ENCODE data around the gene POLL. TPM values are rescaled to one million over a fixed set of nuclear protein-coding genes. Genes with fewer than 3 reads are reported as not detected.

Gene POLL
- total RNA-seq, 1 experiment from 2014 or later, result 36.1 TPM

DNA sequence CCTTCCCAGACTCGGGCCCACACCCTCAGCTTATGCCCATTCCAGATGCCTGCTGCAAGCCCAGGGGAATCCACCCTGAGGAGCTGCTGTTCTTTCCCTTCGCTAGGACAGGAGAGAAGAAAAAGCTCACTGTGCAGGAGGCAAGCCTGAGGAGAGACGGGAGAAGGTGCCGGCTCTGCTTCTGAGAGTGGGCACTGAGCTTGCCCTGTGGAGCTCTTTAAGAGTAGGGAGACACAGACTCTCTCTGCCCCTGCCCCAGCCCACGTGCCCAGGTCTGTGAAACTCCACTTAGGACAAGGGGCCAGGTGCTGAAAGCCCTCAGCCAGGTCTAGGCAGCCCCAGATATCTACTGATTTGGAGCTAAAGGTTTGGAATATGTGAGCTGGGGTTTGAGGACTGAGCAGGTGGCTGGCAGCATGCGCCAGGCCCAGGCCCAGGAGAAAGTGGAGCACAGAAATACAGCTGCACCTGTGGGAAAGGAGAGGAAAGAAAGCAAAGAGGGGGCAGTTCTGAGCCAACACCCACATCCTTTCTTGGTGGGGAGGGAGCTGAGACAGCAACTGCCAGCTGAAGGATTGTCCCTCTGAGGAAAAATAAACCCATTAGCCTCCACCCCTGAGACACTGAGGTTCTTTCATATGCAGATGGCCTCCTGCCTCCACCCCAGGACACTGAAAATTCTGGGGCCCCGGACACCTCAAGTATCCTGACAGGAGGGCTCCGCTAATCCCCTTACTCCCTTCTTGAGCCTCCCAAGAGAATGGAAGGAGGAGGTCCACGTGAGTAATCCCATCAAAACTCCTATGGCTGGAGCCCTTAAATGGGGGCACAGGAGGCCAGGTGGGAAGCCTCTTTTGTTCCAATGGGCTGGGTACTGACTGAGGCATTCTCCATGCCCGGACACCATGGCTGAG, 7.3 kb downstream of the POLL start:
- intact Hi-C loops (cut with micrococcal nuclease; ENCODE audit: unreplicated experiment), result no loop called here
- POLR2A ChIA-PET, result interaction anchor here (0.6 to 0.7 kb wide), 2 partner anchors 21 to 65 kb away, joined by 4 read pairs; no protein-coding TSS in a partner anchor
- CTCF ChIA-PET, result interaction anchor here (0.7 to 1.2 kb wide), 2 partner anchors 10 to 121 kb away, joined by 5 read pairs; no protein-coding TSS in a partner anchor
- Histone ChIP-seq H3K36me3 (ENCODE audit: control insufficient read depth, insufficient read depth, low read length) (peaks cover 3% of the 10 kb centered on the region; the same call in 1 of the 2 replicates), H3K4me3 (ENCODE audit: low read depth in 2 of 2, low read length in 2 of 2) (no peak overlapping the region), H3K27ac (ENCODE audit: low read length) (no peak overlapping the region), H3K4me1 (ENCODE audit: control insufficient read depth, insufficient read depth, low read length) (no peaks in the 10 kb centered on the region), H3K27me3 (ENCODE audit: control insufficient read depth, insufficient read depth, low read length) (no peaks in the 10 kb centered on the region), H3K9me3 (ENCODE audit: control insufficient read depth, insufficient read depth, low read depth, low read length) (no peaks in the 10 kb centered on the region)
- TF ChIP-seq TCF7L2 (IDR thresholded peaks at IDR 0.05; ENCODE audit: low read depth, low read length) (no peak), SIN3A (IDR thresholded peaks at IDR 0.05; ENCODE audit: borderline replicate concordance, insufficient read depth, low read depth, low read length) (no peak), POLR2AphosphoS5 (IDR thresholded peaks at IDR 0.05; ENCODE audit: low read depth, low read length) (no peak)
- TF ChIP-seq, protein P1, sequence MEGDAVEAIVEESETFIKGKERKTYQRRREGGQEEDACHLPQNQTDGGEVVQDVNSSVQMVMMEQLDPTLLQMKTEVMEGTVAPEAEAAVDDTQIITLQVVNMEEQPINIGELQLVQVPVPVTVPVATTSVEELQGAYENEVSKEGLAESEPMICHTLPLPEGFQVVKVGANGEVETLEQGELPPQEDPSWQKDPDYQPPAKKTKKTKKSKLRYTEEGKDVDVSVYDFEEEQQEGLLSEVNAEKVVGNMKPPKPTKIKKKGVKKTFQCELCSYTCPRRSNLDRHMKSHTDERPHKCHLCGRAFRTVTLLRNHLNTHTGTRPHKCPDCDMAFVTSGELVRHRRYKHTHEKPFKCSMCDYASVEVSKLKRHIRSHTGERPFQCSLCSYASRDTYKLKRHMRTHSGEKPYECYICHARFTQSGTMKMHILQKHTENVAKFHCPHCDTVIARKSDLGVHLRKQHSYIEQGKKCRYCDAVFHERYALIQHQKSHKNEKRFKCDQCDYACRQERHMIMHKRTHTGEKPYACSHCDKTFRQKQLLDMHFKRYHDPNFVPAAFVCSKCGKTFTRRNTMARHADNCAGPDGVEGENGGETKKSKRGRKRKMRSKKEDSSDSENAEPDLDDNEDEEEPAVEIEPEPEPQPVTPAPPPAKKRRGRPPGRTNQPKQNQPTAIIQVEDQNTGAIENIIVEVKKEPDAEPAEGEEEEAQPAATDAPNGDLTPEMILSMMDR (IDR thresholded peaks at IDR 0.05), result no peak
- TF ChIP-seq, protein P2, sequence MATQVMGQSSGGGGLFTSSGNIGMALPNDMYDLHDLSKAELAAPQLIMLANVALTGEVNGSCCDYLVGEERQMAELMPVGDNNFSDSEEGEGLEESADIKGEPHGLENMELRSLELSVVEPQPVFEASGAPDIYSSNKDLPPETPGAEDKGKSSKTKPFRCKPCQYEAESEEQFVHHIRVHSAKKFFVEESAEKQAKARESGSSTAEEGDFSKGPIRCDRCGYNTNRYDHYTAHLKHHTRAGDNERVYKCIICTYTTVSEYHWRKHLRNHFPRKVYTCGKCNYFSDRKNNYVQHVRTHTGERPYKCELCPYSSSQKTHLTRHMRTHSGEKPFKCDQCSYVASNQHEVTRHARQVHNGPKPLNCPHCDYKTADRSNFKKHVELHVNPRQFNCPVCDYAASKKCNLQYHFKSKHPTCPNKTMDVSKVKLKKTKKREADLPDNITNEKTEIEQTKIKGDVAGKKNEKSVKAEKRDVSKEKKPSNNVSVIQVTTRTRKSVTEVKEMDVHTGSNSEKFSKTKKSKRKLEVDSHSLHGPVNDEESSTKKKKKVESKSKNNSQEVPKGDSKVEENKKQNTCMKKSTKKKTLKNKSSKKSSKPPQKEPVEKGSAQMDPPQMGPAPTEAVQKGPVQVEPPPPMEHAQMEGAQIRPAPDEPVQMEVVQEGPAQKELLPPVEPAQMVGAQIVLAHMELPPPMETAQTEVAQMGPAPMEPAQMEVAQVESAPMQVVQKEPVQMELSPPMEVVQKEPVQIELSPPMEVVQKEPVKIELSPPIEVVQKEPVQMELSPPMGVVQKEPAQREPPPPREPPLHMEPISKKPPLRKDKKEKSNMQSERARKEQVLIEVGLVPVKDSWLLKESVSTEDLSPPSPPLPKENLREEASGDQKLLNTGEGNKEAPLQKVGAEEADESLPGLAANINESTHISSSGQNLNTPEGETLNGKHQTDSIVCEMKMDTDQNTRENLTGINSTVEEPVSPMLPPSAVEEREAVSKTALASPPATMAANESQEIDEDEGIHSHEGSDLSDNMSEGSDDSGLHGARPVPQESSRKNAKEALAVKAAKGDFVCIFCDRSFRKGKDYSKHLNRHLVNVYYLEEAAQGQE (IDR thresholded peaks at IDR 0.05; ENCODE audit: insufficient read depth in 1 of 2, low read depth in 2 of 2, low read length in 1 of 2), result no peak
- DNase-seq (ENCODE audit: low read depth, low spot score) (no peak), ATAC-seq (no peak)
- in situ Hi-C loops (cut with HindIII; ENCODE audit: low pct_unique_long_range_greater_than_20kb, low sequenced_read_pairs), result no loop called here
- no TSS peak for BruUV-seq (replicated peaks)

- Histone ChIP-seq H3K9me3 (ENCODE audit: control insufficient read depth, insufficient read depth, low read depth, low read length) (no peaks in the 10 kb centered on the region), H3K4me3 (ENCODE audit: low read depth in 2 of 2, low read length in 2 of 2) (no peak overlapping the region), H3K4me1 (ENCODE audit: control insufficient read depth, insufficient read depth, low read length) (no peaks in the 10 kb centered on the region), H3K36me3 (ENCODE audit: control insufficient read depth, insufficient read depth, low read length) (peaks cover 3% of the 10 kb centered on the region; the same call in 1 of the 2 replicates), H3K27me3 (ENCODE audit: control insufficient read depth, insufficient read depth, low read length) (no peaks in the 10 kb centered on the region), H3K27ac (ENCODE audit: low read length) (no peak overlapping the region)
- BruUV-seq (replicated peaks), result no TSS peak
- intact Hi-C loops (cut with micrococcal nuclease; ENCODE audit: unreplicated experiment) (no loop called here), in situ Hi-C loops (cut with HindIII; ENCODE audit: low pct_unique_long_range_greater_than_20kb, low sequenced_read_pairs) (no loop called here)
- ChIA-PET CTCF (no interaction called here), POLR2A (no interaction called here)
- TF ChIP-seq, protein P2 (IDR thresholded peaks at IDR 0.05; ENCODE audit: insufficient read depth in 1 of 2, low read depth in 2 of 2, low read length in 1 of 2), result no peak
- no peak for TF ChIP-seq SIN3A (IDR thresholded peaks at IDR 0.05; ENCODE audit: borderline replicate concordance, insufficient read depth, low read depth, low read length)
- no peak for TF ChIP-seq POLR2AphosphoS5 (IDR thresholded peaks at IDR 0.05; ENCODE audit: low read depth, low read length)
- TF ChIP-seq TCF7L2 (IDR thresholded peaks at IDR 0.05; ENCODE audit: low read depth, low read length), result no peak
- TF ChIP-seq, protein P1 (IDR thresholded peaks at IDR 0.05), result no peak
- ATAC-seq (no peak), DNase-seq (ENCODE audit: low read depth, low spot score) (no peak)
Observed at GRCh38 chr10:101579516-101579870, 8.6 kb downstream of the POLL start.

Measured in Panc1 (cell line).